Measurements from ENCODE around the gene ZFAND5.

GRCh38 chr9:72324974-72325373 lies 40.0 kb downstream of the ZFAND5 start:
- TF ChIP-seq CHD2 (IDR thresholded peaks at IDR 0.05; ENCODE audit: low read length, partially characterized antibody), result no peak
- no peak for TF ChIP-seq GABPA (IDR thresholded peaks at IDR 0.05; ENCODE audit: low read depth)
- no peak for TF ChIP-seq CTCF (IDR thresholded peaks at IDR 0.05)
- no peak for TF ChIP-seq NFIC (IDR thresholded peaks at IDR 0.05; ENCODE audit: borderline replicate concordance)
- TF ChIP-seq SIN3A (IDR thresholded peaks at IDR 0.05; ENCODE audit: borderline replicate concordance, low read depth, low read length), result no peak
- TF ChIP-seq USF2 (IDR thresholded peaks at IDR 0.05; ENCODE audit: borderline replicate concordance, low read depth, low read length), result no peak
- TF ChIP-seq PBX3 (IDR thresholded peaks at IDR 0.05), result no peak
- TF ChIP-seq REST (IDR thresholded peaks at IDR 0.05; ENCODE audit: low read depth, low read length), result no peak
- TF ChIP-seq YY1 (IDR thresholded peaks at IDR 0.05; ENCODE audit: low read depth), result no peak
- no peak for TF ChIP-seq GATA2 (CRISPR knock-in tag; IDR thresholded peaks at IDR 0.05)
